ENCODE measurements around the gene UBE2J1.

DNA sequence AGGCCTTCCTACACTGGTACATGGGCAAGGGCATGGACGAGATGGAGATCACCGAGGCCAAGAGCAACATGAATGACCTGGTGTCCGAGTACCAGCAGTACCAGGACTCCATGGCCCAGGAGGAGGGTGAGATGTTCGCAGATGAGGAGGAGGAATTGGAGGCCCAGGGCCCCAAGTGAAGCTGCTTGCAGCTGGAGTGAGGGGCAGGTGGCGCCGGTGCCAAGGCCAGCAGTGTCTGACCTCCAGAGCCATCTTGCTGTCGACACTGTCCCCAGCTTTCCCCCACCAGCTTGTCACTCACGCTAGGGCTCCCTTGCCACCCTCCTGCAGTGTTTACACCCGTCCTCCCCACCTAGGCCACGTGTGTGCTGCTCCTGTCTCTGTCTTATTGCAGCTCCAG, 49.6 kb downstream of the UBE2J1 start:
- TF ChIP-seq, protein P1, sequence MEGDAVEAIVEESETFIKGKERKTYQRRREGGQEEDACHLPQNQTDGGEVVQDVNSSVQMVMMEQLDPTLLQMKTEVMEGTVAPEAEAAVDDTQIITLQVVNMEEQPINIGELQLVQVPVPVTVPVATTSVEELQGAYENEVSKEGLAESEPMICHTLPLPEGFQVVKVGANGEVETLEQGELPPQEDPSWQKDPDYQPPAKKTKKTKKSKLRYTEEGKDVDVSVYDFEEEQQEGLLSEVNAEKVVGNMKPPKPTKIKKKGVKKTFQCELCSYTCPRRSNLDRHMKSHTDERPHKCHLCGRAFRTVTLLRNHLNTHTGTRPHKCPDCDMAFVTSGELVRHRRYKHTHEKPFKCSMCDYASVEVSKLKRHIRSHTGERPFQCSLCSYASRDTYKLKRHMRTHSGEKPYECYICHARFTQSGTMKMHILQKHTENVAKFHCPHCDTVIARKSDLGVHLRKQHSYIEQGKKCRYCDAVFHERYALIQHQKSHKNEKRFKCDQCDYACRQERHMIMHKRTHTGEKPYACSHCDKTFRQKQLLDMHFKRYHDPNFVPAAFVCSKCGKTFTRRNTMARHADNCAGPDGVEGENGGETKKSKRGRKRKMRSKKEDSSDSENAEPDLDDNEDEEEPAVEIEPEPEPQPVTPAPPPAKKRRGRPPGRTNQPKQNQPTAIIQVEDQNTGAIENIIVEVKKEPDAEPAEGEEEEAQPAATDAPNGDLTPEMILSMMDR (IDR thresholded peaks at IDR 0.05; ENCODE audit: insufficient read depth, low read length, poor library complexity, severe bottlenecking) = no peak
- TF ChIP-seq EZH2phosphoT487 (conservative IDR thresholded peaks at IDR 0.05; ENCODE audit: low read length) = no peak

Data from SU-DHL-6 (cell line).